SK-N-MC (cell line): Measurements from ENCODE around the gene ZNF823.

ENCODE experiments used
- EZH2 ChIP-seq: fragments of 200-600 bp; sonication (generic); IDR thresholded peaks from one replicate; pipeline ENCODE4 v1.6.1; 2017; ENCODE audit warnings: antibody characterized with exemption
- FOXP2 ChIP-seq: optimal IDR thresholded peaks from 2 replicates; pipeline ENCODE3; 2011; ENCODE audit warnings: mild to moderate bottlenecking, moderate library complexity; ENCODE audit not compliant: insufficient read depth; ENCODE audit errors: extremely low read length, control extremely low read depth

GRCh38 chr19:11780431-11781020 is 41.8 kb upstream of the ZNF823 start:
- no peak for TF ChIP-seq FOXP2
- no peak for TF ChIP-seq EZH2
